ENCODE results near the gene IL4R.
"Not testable (repeated sequence)": the region's sequence is repeated elsewhere in the genome, so short reads cannot be mapped to it uniquely, and the experiment has no call there.

Gene IL4R

DNA sequence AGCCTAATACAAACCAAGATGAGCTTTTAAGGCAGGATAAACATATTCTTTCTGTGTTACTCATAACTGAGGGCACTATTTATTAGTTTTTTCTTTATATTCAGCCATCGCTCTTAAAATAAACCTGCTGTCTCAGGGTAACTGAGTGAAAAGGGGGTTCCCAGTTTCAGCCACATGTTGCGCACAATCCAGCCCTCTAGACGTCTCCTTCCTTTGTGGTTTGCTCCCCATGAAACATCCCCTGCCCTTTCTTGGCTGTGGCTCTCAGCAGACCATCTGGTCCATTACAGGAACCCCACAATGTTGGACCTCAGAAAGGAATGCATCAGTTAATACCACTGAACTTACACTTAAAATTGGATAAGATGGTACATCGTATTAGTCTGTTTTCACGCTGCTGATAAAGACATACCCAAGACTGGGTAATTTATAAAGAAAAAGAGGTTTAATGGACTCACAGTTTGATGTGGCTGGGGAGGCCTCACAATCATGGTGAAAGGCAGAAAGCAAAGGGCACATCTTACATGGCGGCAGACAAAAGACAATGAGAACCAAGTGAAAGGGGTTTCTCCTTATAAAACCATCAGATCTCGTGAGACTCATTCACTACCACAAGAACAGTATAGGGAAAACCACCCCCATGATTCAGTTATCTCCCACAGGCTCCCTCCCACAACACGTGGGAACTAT lies 75.6 kb downstream of the IL4R start:
- no peak for TF ChIP-seq POLR2A (IDR thresholded peaks at IDR 0.05; ENCODE audit: low read depth, low read length)
- no peak for FAIRE-seq
- no peak for DNase-seq (ENCODE audit: insufficient read length, low spot score)

DNA sequence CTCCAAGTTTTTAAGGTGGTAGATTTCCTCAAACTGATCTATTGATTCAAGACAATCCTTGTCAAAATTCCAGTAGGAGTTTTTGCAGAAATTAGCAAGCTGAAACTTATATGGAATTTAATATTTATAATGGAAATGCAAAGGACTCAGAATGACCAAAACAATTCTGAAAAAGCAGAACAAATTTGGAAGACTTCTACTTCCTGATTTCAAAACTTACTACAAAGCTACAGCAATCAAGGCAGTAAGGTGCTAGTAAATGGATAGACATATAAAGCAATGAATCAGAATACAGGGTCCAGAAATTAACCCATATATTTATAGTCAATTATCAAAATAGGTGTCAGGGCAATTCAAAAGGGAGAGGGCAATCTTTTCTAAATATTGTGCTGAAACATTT lies 76.4 kb downstream of the IL4R start:
- no peak for TF ChIP-seq POLR2A (IDR thresholded peaks at IDR 0.05; ENCODE audit: low read depth, low read length)
- FAIRE-seq (no peak), DNase-seq (ENCODE audit: insufficient read length, low spot score) (no peak)

DNA sequence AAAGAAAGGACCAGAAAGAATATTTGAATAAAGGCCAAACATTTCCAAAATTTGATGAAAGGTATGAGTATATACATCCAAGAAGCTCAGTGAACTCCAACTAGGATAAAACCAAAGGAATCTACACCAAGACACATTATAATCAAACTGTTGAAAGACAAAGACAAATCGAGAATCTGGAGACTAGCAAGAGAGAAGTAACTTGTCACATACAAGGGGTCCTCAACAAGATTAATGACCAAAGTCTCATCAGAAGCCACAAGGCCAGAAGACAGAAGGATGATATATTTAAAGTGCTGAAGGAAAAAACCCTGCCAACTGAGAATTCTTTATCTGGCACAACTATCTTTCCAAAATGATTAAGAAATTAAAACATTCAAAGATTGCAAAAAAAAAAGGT lies 78.9 kb downstream of the IL4R start:
- DNase-seq (ENCODE audit: insufficient read length, low spot score) = no peak
- no peak for FAIRE-seq
- TF ChIP-seq POLR2A (IDR thresholded peaks at IDR 0.05; ENCODE audit: low read depth, low read length) = no peak

DNA sequence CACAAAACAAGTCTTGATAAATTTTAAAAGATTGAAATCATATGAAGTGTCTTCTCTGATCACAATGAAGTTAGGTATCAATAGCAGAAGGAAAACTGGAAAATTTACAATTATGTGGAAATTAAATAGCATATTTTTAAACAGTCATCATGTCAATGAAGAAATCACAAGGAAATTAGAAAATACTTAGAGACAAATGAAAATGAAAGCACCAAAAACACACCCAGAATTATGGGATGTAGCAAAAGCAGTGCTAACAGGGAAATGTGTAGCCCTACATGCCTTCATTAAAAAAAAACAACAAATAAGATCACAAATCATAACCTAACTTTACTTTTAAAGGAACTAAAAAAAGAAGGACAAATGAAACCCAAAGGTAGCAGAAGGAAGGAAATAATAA lies 80.7 kb downstream of the IL4R start:
- DNase-seq (ENCODE audit: insufficient read length, low spot score) (no peak), FAIRE-seq (no peak)
- no peak for TF ChIP-seq POLR2A (IDR thresholded peaks at IDR 0.05; ENCODE audit: low read depth, low read length)

DNA sequence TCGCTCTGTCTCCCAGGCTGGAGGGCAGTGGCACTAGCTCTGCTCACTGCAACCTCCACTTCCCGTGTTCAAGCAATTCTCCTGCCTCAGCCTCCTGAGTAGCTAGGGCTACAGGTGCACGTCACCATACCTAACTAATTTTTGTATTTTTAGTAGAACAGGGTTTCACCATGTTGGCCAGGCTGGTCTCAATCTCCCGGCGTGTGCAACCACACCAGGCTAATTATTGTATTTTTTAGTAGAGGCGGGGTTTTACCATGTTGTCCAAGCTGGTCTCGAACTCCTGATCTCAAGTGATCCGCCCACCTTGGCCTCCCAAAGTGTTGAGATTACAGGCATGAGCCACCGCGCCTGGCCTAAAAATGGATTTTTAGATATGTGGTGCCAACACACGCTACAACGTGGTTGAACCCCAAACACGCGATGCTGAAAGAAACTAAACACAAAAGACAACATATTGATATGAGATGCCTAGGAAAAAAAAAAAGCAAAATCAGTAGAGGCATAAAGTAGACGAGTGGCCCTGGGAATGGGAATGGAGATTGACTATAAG lies 84.6 kb downstream of the IL4R start:
- not testable (repeated sequence) for DNase-seq (ENCODE audit: insufficient read length, low spot score); FAIRE-seq

DNA sequence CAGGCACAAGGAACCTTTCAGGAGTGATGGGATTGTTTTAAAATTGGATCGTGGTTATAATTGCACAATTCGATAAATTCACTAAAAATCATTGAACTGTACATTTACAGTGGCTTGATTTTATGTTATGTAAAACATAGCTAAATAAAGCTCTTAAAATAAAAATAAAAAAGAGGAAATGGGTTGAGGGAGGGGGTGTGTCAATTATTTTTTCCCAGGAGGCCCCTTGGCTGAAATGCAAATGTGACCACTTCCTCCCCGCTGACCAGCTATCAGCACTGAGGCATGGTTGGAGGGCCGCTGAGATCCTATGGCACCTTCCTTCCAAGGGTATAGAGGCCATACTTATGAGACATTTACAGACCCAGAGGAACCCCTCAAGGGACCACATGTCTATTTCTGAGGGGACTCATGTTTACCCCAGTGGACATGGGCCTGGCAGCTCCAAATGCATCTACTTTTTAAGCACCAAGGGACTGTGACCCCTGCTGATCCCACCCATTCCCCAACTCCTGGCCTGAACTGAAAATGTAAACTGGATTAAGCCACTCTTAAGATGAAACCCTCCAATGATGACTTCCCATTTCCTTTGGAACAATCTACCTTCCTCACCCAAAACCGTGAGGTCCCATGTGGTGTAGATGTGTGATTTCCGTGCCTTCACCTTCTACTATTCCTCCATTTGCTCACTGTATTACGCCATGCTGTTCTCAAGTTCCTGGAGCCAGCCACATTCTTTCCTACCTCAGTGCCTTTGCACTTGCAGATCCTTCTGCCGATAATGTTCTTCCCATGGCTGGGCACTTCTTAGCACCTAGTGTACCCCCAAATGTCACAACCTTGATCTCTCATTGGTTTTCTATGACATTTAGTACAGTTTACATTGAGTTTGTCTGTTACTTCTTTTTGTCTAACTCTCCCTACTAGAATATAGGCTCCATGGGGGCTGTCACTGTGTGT lies 85.4 kb downstream of the IL4R start:
- FAIRE-seq (no peak), DNase-seq (ENCODE audit: insufficient read length, low spot score) (no peak)
- no peak for TF ChIP-seq POLR2A (IDR thresholded peaks at IDR 0.05; ENCODE audit: low read depth, low read length)

DNA sequence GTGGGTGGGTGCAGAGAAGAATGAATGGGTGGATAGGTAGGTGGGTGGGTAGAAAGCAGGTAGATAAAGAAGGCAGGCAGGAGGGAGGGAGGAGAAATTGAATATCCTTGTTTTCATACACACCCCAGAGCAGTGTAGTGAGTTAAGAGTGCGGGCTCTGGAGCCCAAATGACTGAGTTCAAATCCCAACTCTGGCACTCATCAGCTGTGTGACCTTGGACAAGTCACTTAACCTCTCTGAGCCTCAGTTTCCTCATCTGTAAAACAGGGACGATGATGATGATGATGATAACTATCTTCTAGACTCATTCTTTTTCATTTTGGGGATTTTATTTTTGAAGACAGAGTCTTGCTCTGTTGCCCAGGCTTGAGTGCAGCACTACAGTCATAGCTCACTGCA lies 86.2 kb downstream of the IL4R start:
- TF ChIP-seq POLR2A (IDR thresholded peaks at IDR 0.05; ENCODE audit: low read depth, low read length) = no peak
- FAIRE-seq (no peak), DNase-seq (ENCODE audit: insufficient read length, low spot score) (no peak)

DNA sequence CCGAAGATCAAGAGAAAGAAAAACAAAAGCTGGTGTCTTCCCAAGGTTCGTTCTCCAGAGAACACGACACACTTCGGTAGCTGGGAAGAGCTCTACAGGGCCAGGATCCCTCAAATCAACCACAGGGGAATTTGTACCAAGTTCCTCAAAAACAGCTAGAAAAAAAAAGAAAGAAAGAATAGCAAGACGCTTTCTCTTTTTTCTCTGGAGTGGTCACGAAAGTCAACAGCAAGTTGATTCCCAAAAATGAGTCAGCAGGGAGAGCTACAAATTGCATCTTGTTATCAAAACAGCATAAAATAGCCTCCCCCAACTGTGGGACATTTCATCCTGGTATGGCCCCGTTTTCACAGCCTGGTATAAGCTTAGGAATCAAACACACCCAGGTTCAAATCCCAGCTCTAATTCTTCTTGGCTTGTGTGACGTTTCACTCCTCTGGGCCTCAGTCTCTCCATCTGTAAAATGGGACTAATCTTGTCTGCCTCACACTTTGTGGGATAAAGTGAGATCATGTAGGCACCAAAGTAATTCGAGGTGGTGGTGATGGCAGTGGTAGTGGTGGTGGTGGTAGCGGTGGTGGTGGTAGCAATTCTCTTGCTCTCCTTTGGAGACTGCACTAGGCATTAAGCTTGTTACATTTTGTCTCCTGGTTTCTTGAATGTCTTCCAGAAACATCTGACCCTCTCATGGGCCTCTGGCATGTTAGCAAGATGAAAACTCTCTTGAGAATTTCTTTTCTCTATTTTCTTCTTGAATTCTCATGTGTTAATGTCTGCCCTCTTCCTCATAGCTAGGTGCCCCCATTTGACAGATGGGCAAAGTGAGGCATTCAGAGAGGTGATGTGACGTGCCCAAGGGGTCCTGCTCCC lies 87.2 kb downstream of the IL4R start:
- DNase-seq (ENCODE audit: insufficient read length, low spot score) (no peak), FAIRE-seq (no peak)
- no peak for TF ChIP-seq POLR2A (IDR thresholded peaks at IDR 0.05; ENCODE audit: low read depth, low read length)

DNA sequence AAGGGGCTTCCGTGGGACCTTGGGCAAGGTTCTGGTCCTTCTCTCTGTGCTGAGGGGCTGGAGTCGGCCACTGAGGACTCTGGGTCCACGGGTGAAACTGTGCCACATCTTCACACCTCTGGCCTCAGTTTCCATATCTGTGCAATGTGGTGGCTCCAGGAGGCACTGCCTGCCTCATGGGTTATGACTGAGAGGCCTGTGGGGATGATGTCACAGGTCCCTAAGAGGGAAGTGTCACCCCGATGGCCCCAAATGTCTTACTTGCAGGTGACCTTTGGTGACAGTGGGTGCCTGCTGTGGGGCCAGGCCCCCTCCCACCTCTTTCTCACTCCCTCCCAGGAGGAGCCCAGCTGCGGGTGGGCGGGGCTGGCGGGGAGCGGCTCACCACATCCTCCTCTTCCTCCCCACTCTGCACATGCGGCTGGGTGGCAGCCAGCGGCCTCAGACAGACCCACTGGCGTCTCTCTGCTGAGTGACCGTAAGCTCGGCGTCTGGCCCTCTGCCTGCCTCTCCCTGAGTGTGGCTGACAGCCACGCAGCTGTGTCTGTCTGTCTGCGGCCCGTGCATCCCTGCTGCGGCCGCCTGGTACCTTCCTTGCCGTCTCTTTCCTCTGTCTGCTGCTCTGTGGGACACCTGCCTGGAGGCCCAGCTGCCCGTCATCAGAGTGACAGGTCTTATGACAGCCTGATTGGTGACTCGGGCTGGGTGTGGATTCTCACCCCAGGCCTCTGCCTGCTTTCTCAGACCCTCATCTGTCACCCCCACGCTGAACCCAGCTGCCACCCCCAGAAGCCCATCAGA lies 88.2 kb downstream of the IL4R start, which contains the start of gene IL21R:
TSS of gene IL21R (plus strand) at position 407 of the 801 bp plus-strand sequence. CDS start 27,898 bp downstream, outside the sequence.
- TF ChIP-seq POLR2A (IDR thresholded peaks at IDR 0.05; ENCODE audit: low read depth, low read length) = no peak
- DNase-seq (ENCODE audit: insufficient read length, low spot score) (peak; percentile 67), FAIRE-seq (no peak)

DNA sequence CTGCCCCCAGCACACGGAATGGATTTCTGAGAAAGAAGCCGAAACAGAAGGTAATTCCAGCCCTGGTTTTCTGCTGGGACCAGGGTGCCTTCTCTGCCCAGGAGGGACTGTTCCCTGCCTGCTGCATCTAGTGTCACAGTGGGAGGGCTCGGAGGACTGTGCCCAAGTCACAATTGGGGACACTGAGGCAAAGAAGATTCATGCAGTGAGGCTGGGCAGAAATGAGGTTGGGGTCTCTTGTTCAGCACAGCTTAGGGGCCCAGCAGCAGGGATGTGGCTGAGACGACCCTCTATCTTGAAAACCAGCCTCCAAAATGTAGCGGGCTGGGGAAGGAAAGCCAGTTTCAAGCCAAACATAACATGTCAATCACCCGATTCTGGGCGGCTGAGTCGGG lies 88.8 kb downstream of the IL4R start:
- DNase-seq (ENCODE audit: insufficient read length, low spot score) (no peak), FAIRE-seq (no peak)
- TF ChIP-seq POLR2A (IDR thresholded peaks at IDR 0.05; ENCODE audit: low read depth, low read length) = no peak

DNA sequence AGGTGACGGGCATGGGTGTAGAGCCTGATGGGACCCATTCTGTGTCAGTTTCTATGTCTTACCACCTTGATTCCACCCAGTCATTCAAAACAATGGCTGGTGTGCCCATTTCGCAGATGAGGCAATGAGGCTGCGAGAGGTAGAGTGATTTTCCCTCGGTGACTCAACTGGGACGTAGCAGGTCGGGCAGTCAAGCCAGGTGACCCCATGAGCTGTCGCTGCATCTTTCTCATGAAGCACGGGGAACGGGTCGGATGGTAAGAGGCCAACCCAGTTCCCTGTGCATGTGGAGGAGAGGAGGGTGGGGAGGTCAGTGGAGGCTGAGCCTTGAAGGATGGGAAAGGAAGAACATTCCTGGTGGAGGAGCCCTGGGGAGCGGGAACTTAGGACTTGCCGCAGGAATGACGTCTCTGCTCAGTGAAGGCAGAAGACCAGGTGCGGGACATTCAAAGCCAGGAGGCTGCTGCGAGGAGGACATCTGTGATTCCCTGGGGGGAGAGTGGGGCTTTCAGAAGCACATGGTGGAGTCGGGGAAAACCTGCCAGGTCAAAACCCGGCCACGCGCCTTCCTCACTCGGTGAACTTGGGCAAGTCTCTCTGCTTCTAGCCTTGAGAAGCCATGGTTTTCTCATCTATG lies 89.3 kb downstream of the IL4R start:
- FAIRE-seq (no peak), DNase-seq (ENCODE audit: insufficient read length, low spot score) (no peak)
- TF ChIP-seq POLR2A (IDR thresholded peaks at IDR 0.05; ENCODE audit: low read depth, low read length) = no peak

DNA sequence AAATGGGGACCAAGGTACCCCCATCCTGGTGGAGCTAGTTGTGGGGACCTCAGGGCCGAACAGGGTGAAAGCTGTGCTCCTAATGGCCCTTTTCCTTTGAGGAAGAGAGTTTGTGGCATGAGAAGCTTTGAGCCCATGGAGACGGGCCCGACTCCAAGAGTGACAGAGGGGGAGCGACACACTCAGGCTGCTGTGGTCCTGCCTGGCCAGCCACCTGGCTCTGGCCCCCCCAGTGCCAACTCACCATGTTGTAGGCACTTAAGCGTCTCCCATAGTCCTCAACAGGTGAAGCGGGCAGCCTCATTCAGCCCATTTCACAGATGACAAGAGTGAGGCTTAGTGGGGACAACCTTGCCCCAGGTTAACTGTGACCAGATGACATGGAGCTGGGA lies 89.8 kb downstream of the IL4R start:
- DNase-seq (ENCODE audit: insufficient read length, low spot score) (no peak), FAIRE-seq (no peak)
- no peak for TF ChIP-seq POLR2A (IDR thresholded peaks at IDR 0.05; ENCODE audit: low read depth, low read length)
